HepG2 (cell line): ENCODE measurements around the gene TFEB. TPM values are rescaled to one million over a fixed set of nuclear protein-coding genes. Genes with fewer than 3 reads are reported as not detected.

Source experiments
- ATF4 ChIP-seq, 2 experiments: fragments of 450-650 bp in 1 of 2; sonication (generic) in 1 of 2; formaldehyde crosslinking; IDR thresholded peaks; 2 replicates each; pipeline versions ENCODE4 v1.5.0 to v1.8.0; 2020 to 2022; ENCODE audit warnings: mild to moderate bottlenecking in 1 of 2, missing genetic modification reagents in 1 of 2
- BORCS8-MEF2B ChIP-seq: sonication (generic); formaldehyde crosslinking; IDR thresholded peaks from 2 replicates; pipeline ENCODE4 v1.8.0; 2022; ENCODE audit warnings: mild to moderate bottlenecking, missing genetic modification reagents
- CTCF ChIP-seq: sonication (generic); formaldehyde crosslinking; IDR thresholded peaks from 2 replicates; pipeline ENCODE4 v1.5.0; 2020; ENCODE audit warnings: mild to moderate bottlenecking, missing genetic modification reagents, moderate library complexity
- ETV6 ChIP-seq: sonication (generic); formaldehyde crosslinking; conservative IDR thresholded peaks from 2 replicates; pipeline ENCODE4 v1.4.0; 2020; ENCODE audit warnings: missing genetic modification reagents
- HHEX ChIP-seq: IDR thresholded peaks from 2 replicates; pipeline ENCODE4 v1.6.1; 2016; ENCODE audit warnings: control low read depth
- ISX ChIP-seq: sonication (generic); formaldehyde crosslinking; conservative IDR thresholded peaks from 2 replicates; pipeline ENCODE4 v1.5.0; 2020; ENCODE audit warnings: missing genetic modification reagents
- NFAT5 ChIP-seq: sonication (generic); formaldehyde crosslinking; IDR thresholded peaks from 2 replicates; pipeline ENCODE4 v1.4.0; 2020; ENCODE audit warnings: missing genetic modification reagents
- NONO ChIP-seq, 2 experiments: fragments of 450-650 bp in 1 of 2; sonication (generic) in 1 of 2; formaldehyde crosslinking in 1 of 2; IDR thresholded peaks in 1 of 2; conservative IDR thresholded peaks in 1 of 2; 2 replicates each; pipeline versions ENCODE4 v1.6.1 to v1.8.0; 2017 to 2022; ENCODE audit warnings: mild to moderate bottlenecking in 1 of 2, missing genetic modification reagents in 1 of 2, moderate library complexity in 1 of 2
- PCBP2 ChIP-seq: fragments of 200-400 bp; formaldehyde crosslinking; optimal IDR thresholded peaks from 2 replicates; pipeline ENCODE3; 2018; ENCODE audit warnings: low read length, low read depth; ENCODE audit not compliant: poor library complexity, severe bottlenecking
- PHF5A ChIP-seq: IDR thresholded peaks from one replicate; pipeline ENCODE4 v1.6.1; 2018; ENCODE audit warnings: low read depth, missing genetic modification reagents; ENCODE audit not compliant: unreplicated experiment
- POLR2G ChIP-seq: fragments of 200-400 bp; formaldehyde crosslinking; IDR thresholded peaks from 2 replicates; pipeline ENCODE4 v1.6.1; 2018; ENCODE audit warnings: mild to moderate bottlenecking, low read depth, low read length, moderate library complexity
- TCF12 ChIP-seq, 2 experiments: fragments of 450-650 bp in 1 of 2; sonication (generic) in 1 of 2; formaldehyde crosslinking in 1 of 2; IDR thresholded peaks; 2 replicates each; pipeline versions ENCODE4 v1.6.1 to v1.8.0; 2017 to 2022; ENCODE audit warnings: antibody characterized with exemption in 1 of 2, mild to moderate bottlenecking in 1 of 2, missing genetic modification reagents in 1 of 2, moderate library complexity in 1 of 2
- ZNF292 ChIP-seq: sonication (generic); formaldehyde crosslinking; IDR thresholded peaks from 2 replicates; pipeline ENCODE4 v1.8.1; 2022; ENCODE audit warnings: mild to moderate bottlenecking, low read depth, missing genetic modification reagents, borderline replicate concordance
- ZNF333 ChIP-seq: sonication (generic); formaldehyde crosslinking; IDR thresholded peaks from 2 replicates; pipeline ENCODE4 v1.4.0; 2020; ENCODE audit warnings: mild to moderate bottlenecking, missing genetic modification reagents, borderline replicate concordance
- ZNF496 ChIP-seq: sonication (generic); formaldehyde crosslinking; IDR thresholded peaks from 2 replicates; pipeline ENCODE4 v1.8.1; 2023; ENCODE audit warnings: mild to moderate bottlenecking, moderate library complexity, missing genetic modification reagents; ENCODE audit not compliant: insufficient replicate concordance
- ZNF580 ChIP-seq: IDR thresholded peaks from 2 replicates; pipeline ENCODE4 v1.6.1; 2016; ENCODE audit warnings: low read depth, borderline replicate concordance
- ZNF784 ChIP-seq: sonication (generic); formaldehyde crosslinking; IDR thresholded peaks from 2 replicates; pipeline ENCODE4 v1.5.1; 2020; ENCODE audit warnings: missing genetic modification reagents, mild to moderate bottlenecking, borderline replicate concordance
- polyA plus RNA-seq, 8 experiments: library from polyadenylated mRNA; depleted of rRNA in 3 of 8; stranded (reverse) in 7 of 8; unstranded in 1 of 8; fragments of >200 nt; fragmentation: Illumina TruSeq in 4 of 8; extraction: Trizol in 4 of 8; gene quantifications; 2 replicates each; pipeline versions ENCODE4 v1.2.1 to v1.2.3, GENCODE V29; 2011 to 2016; ENCODE audit warnings: low read depth in 4 of 8, missing spikeins in 1 of 8, mixed read lengths in 1 of 8; ENCODE audit not compliant: insufficient read depth in 1 of 8
- total RNA-seq, 5 experiments: library from RNA; depleted of rRNA; stranded (reverse); fragments of >200 nt; fragmentation: Illumina TruSeq; extraction: Trizol; gene quantifications; 2 replicates each; pipeline ENCODE4 v1.2.3, GENCODE V29; 2016; ENCODE audit warnings: low read depth in 1 of 5

The TFEB gene
- total and polyA plus RNA-seq, 2 of the 13 experiments (the other 11 are each of a cell fraction or from before 2014, with no cell fraction given), result 13.3 to 18.7 TPM

- TF ChIP-seq NFAT5 (CRISPR knock-in tag) (no peak), ZNF784 (CRISPR knock-in tag) (peak; percentile 81; the same call in 1 of the 2 replicates), PCBP2 (no peak), ZNF580 (CRISPR knock-in tag) (peak; percentile 77), BORCS8-MEF2B (CRISPR knock-in tag) (no peak; the same call in 1 of the 2 replicates), HHEX (CRISPR knock-in tag) (peak; percentile 39; the same call in 1 of the 2 replicates), TCF12 (IDR thresholded peaks at IDR 0.05) (no peak), TCF12 (CRISPR knock-in tag; IDR thresholded peaks at IDR 0.05) (0 out of 2 replicates have a peak, but pooled peaks have one; percentile 66), NONO (IDR thresholded peaks at IDR 0.05) (no peak), NONO (CRISPR knock-in tag; conservative IDR thresholded peaks at IDR 0.05) (peak; percentile 97), ISX (CRISPR knock-in tag) (no peak), ATF4 (CRISPR knock-in tag; IDR thresholded peaks at IDR 0.05) (peak in 1 of 2 experiments; percentile 77; a peak in 2 of 4 replicates), ETV6 (CRISPR knock-in tag) (0 out of 2 replicates have a peak, but pooled peaks have one; percentile 24), ZNF333 (no peak), PHF5A (CRISPR knock-in tag) (peak; percentile 61), ZNF496 (CRISPR knock-in tag) (no peak), POLR2G (peak; percentile 84), CTCF (CRISPR knock-in tag) (peak; percentile 16; the same call in 1 of the 2 replicates), ZNF292 (peak; percentile 51; the same call in 1 of the 2 replicates)
These were observed 12.1 kb upstream of the TFEB start, which contains the start of gene PGC (continued) for GRCh38 chr6:41747256-41748101.
